Astrocyte (in vitro differentiated cells and primary cell): ENCODE data around the gene TAAR9. TPM values are rescaled to one million over a fixed set of nuclear protein-coding genes. Genes with fewer than 3 reads are reported as not detected.

Experiments
- DNase-seq: peaks from one replicate; pipeline ENCODE4 v3.0.0-alpha.2; 2010; ENCODE audit warnings: low read depth
- FAIRE-seq: peaks from 2 replicates; lab custom pipeline; 2011; peaks lifted over from hg19 to GRCh38; lab: Jason Lieb, UNC
- H2AFZ ChIP-seq: 2 replicates; pipeline ENCODE4 v1.6.0; 2012; ENCODE audit warnings: low read depth, low read length, inconsistent platforms
- H3K27ac ChIP-seq: 2 replicates; pipeline ENCODE4 v1.5.1; 2011; ENCODE audit warnings: low read depth, low read length, inconsistent platforms
- H3K27me3 ChIP-seq: 2 replicates; pipeline ENCODE4 v1.6.0; 2011; ENCODE audit warnings: low read length, inconsistent platforms; ENCODE audit not compliant: insufficient read depth
- H3K36me3 ChIP-seq: 2 replicates; pipeline ENCODE4 v1.5.1; 2011; ENCODE audit warnings: low read length, inconsistent platforms; ENCODE audit not compliant: insufficient read depth
- H3K4me1 ChIP-seq: 2 replicates; pipeline ENCODE4 v1.5.1; 2011; ENCODE audit warnings: low read length, inconsistent platforms; ENCODE audit not compliant: insufficient read depth
- H3K4me2 ChIP-seq: 2 replicates; pipeline ENCODE4 v1.6.0; 2012; ENCODE audit warnings: low read length, inconsistent platforms
- H3K4me3 ChIP-seq: 2 replicates; pipeline ENCODE4 v1.5.1; 2011; ENCODE audit warnings: low read depth, mild to moderate bottlenecking, low read length, inconsistent platforms; ENCODE audit not compliant: insufficient read depth
- H3K79me2 ChIP-seq: 2 replicates; pipeline ENCODE4 v1.6.0; 2012; ENCODE audit warnings: mild to moderate bottlenecking, low read length, inconsistent platforms; ENCODE audit not compliant: insufficient read depth
- H3K9ac ChIP-seq: 2 replicates; pipeline ENCODE4 v1.6.0; 2012; ENCODE audit warnings: mild to moderate bottlenecking, low read length, inconsistent platforms
- H3K9me3 ChIP-seq: 2 replicates; pipeline ENCODE4 v1.5.1; 2012; ENCODE audit warnings: low read depth, mild to moderate bottlenecking, low read length, inconsistent platforms; ENCODE audit not compliant: insufficient read depth
- H4K20me1 ChIP-seq: 2 replicates; pipeline ENCODE4 v1.6.0; 2012; ENCODE audit warnings: low read length, inconsistent platforms; ENCODE audit not compliant: insufficient read depth
- H3K27ac Mint-ChIP-seq: one replicate; pipeline ENCODE4 v1.8.0; 2021; ENCODE audit warnings: mild to moderate bottlenecking, mixed read lengths; ENCODE audit not compliant: unreplicated experiment
- H3K27me3 Mint-ChIP-seq: one replicate; pipeline ENCODE4 v1.8.0; 2021; ENCODE audit warnings: low read depth, mixed read lengths; ENCODE audit not compliant: unreplicated experiment
- H3K36me3 Mint-ChIP-seq: one replicate; pipeline ENCODE4 v1.8.0; 2021; ENCODE audit warnings: low read depth, mixed read lengths; ENCODE audit not compliant: unreplicated experiment
- H3K4me1 Mint-ChIP-seq: one replicate; pipeline ENCODE4 v1.8.0; 2021; ENCODE audit warnings: low read depth, mixed read lengths; ENCODE audit not compliant: unreplicated experiment
- H3K4me3 Mint-ChIP-seq: one replicate; pipeline ENCODE4 v1.8.0; 2021; ENCODE audit warnings: mild to moderate bottlenecking, moderate library complexity, mixed read lengths; ENCODE audit not compliant: unreplicated experiment
- H3K9me3 Mint-ChIP-seq: one replicate; pipeline ENCODE4 v1.8.0; 2021; ENCODE audit warnings: mild to moderate bottlenecking, mixed read lengths; ENCODE audit not compliant: unreplicated experiment
- CTCF ChIP-seq: IDR thresholded peaks from 2 replicates; pipeline ENCODE4 v1.5.1; 2011; ENCODE audit warnings: low read depth, mild to moderate bottlenecking, inconsistent platforms, low read length, moderate library complexity; ENCODE audit not compliant: insufficient read depth
- EZH2 ChIP-seq: IDR thresholded peaks from 2 replicates; pipeline ENCODE4 v1.6.1; 2012; ENCODE audit warnings: mild to moderate bottlenecking, low read length, inconsistent platforms; ENCODE audit not compliant: insufficient read depth
- total RNA-seq: library from RNA; stranded (reverse); gene quantifications from 2 replicates; pipeline ENCODE4 v1.2.1, GENCODE V29; 2021

The TAAR9 gene
- total RNA-seq, 1 donor from 2014 or later = not detected

- FAIRE-seq = no peak
- Histone ChIP-seq H3K27me3 (peaks cover 6% of the 10 kb centered on the region), H3K4me2 (peak within 1 kb of the TSS; percentile 94), H4K20me1 (peaks cover 32% of the 10 kb centered on the region), H3K36me3 (no peaks in the 10 kb centered on the region), H3K27ac (peak within 1 kb of the TSS; percentile 72), H3K9ac (peak within 1 kb of the TSS; percentile 88), H3K79me2 (peaks cover 43% of the 10 kb centered on the region), H3K9me3 (no peaks in the 10 kb centered on the region), H3K4me3 (peak within 1 kb of the TSS; percentile 74), H3K4me1 (peaks cover 7% of the 10 kb centered on the region), H2AFZ (peak within 1 kb of the TSS; percentile 96)
- TF ChIP-seq CTCF (no peak), EZH2 (no peak)
- Mint-ChIP-seq H3K36me3 (peaks cover 5% of the 10 kb centered on the region), H3K4me3 (peak within 1 kb of the TSS; percentile 97), H3K27ac (peak within 1 kb of the TSS; percentile 93), H3K27me3 (peaks cover 2% of the 10 kb centered on the region), H3K4me1 (peaks cover 14% of the 10 kb centered on the region), H3K9me3 (no peaks in the 10 kb centered on the region)
- peak; percentile 74 for DNase-seq
These were observed 25.1 kb upstream of the TAAR9 start, which contains the start of gene STX7 for GRCh38 chr6:132512638-132513632. Gene STX7, minus strand, starts transcription at chr6:132513116. Its CDS starts 9,586 bp downstream, at chr6:132503530.

- Histone ChIP-seq H3K27me3 (peaks cover 6% of the 10 kb centered on the region), H3K4me1 (peaks cover 7% of the 10 kb centered on the region), H4K20me1 (peaks cover 21% of the 10 kb centered on the region), H3K36me3 (no peaks in the 10 kb centered on the region), H3K79me2 (peaks cover 33% of the 10 kb centered on the region), H3K9me3 (no peaks in the 10 kb centered on the region), H3K27ac (no peak overlapping the region), H3K4me2 (peak overlapping the region; percentile 94), H2AFZ (no peak overlapping the region), H3K4me3 (no peak overlapping the region), H3K9ac (no peak overlapping the region)
- Mint-ChIP-seq H3K27ac (no peak overlapping the region), H3K9me3 (no peaks in the 10 kb centered on the region), H3K36me3 (no peaks in the 10 kb centered on the region), H3K27me3 (peaks cover 2% of the 10 kb centered on the region), H3K4me1 (peaks cover 12% of the 10 kb centered on the region), H3K4me3 (peak overlapping the region; percentile 95)
- TF ChIP-seq CTCF = no peak
- no peak for TF ChIP-seq EZH2
- FAIRE-seq = no peak
- DNase-seq = no peak
These were observed 24.1 kb upstream of the TAAR9 start for GRCh38 chr6:132513831-132514545.
